ENCODE data around the gene ALAS1. TPM values are rescaled to one million over a fixed set of nuclear protein-coding genes. Genes with fewer than 3 reads are reported as not detected.

Gene ALAS1
- total and polyA plus RNA-seq, 2 of the 13 experiments (the other 11 are each of a cell fraction or from before 2014, with no cell fraction given) = 36.0 to 43.2 TPM

GRCh38 chr3:52218026-52218425, 20.1 kb downstream of the ALAS1 start (continued):
- TF ChIP-seq PRDM4 (CRISPR knock-in tag; IDR thresholded peaks at IDR 0.05; ENCODE audit: borderline replicate concordance) (no peak), NFIC (IDR thresholded peaks at IDR 0.05; ENCODE audit: low read length) (no peak), CREM (IDR thresholded peaks at IDR 0.05) (no peak), CREM (CRISPR knock-in tag; IDR thresholded peaks at IDR 0.05) (no peak), MAF1 (CRISPR knock-in tag; IDR thresholded peaks at IDR 0.05; ENCODE audit: borderline replicate concordance) (no peak)

GRCh38 chr3:52218454-52218853, 20.5 kb downstream of the ALAS1 start:
- Histone ChIP-seq H3K9ac (ENCODE audit: insufficient read depth, low read depth, low read length) (no peak overlapping the region), H3K27me3 (ENCODE audit: control insufficient read depth in 1 of 2, insufficient read depth in 2 of 2, low read length in 2 of 2) (peaks cover 0 to 5% of the 10 kb centered on the region in 2 experiments; a peak in 3 of 5 replicates), H3K9me3 (ENCODE audit: low read length) (no peaks in the 10 kb centered on the region), H3K4me1 (ENCODE audit: insufficient read depth, low read length) (peaks cover 45% of the 10 kb centered on the region), H3K79me2 (ENCODE audit: insufficient read depth, low read length) (no peaks in the 10 kb centered on the region), H3K27ac (ENCODE audit: extremely low read length, insufficient read depth, low read length) (no peak overlapping the region), H2AFZ (ENCODE audit: low read length) (no peak overlapping the region), H3K4me3 (replicated peaks in 1 of 3; ENCODE audit: insufficient read depth in 1 of 3, low read depth in 2 of 3, low read length in 3 of 3) (no peak overlapping the region), H3K4me2 (ENCODE audit: low read depth, low read length) (no peak overlapping the region), H4K20me1 (ENCODE audit: insufficient read depth, low read length) (no peaks in the 10 kb centered on the region), H3K36me3 (replicated peaks in 1 of 2; ENCODE audit: control insufficient read depth in 1 of 2, insufficient read depth in 2 of 2, low read length in 2 of 2) (peaks cover 6 to 14% of the 10 kb centered on the region in 2 experiments; a peak in 3 of 5 replicates)
- WGBS (ENCODE audit: low lambda C conversion rate) = 100% methylated on average over 1 of the region's 12 CpGs
- ChIA-PET CTCF (ENCODE audit: low intra/inter-chr PET ratio, low total read pairs) (no interaction called here), POLR2A (interaction anchor here (3.5 kb wide), 1 partner anchor 71 kb away, joined by 10 read pairs; no protein-coding TSS in a partner anchor)
- TF ChIP-seq ADNP (CRISPR knock-in tag; IDR thresholded peaks at IDR 0.05) = no peak
- intact Hi-C loops (cut with micrococcal nuclease; ENCODE audit: unreplicated experiment) (no loop called here), in situ Hi-C loops (cut with HindIII; ENCODE audit: extremely low pct_ligation_motif_present, low pct_unique_long_range_greater_than_20kb) (no loop called here)
- FAIRE-seq (no peak), DNase-seq (ENCODE audit: low spot score) (no peak), ATAC-seq (no peak)
- BruUV-seq (replicated peaks) = no TSS peak

Measured in HepG2 (cell line).